HepG2 (cell line): ENCODE data around the gene RPL35. TPM values are rescaled to one million over a fixed set of nuclear protein-coding genes. Genes with fewer than 3 reads are reported as not detected.
A peak's percentile ranks its signal among the peaks of the same experiment; 100 is the strongest.

Experiments used
- ARID2 ChIP-seq: sonication (generic); formaldehyde crosslinking; IDR thresholded peaks from 2 replicates; pipeline ENCODE4 v1.8.1; 2022; ENCODE audit warnings: mild to moderate bottlenecking, missing genetic modification reagents, borderline replicate concordance
- BATF2 ChIP-seq: sonication (generic); formaldehyde crosslinking; IDR thresholded peaks from 2 replicates; pipeline ENCODE4 v1.8.0; 2022; ENCODE audit warnings: mild to moderate bottlenecking, missing genetic modification reagents, moderate library complexity
- FOXO1 ChIP-seq: sonication (generic); formaldehyde crosslinking; IDR thresholded peaks from 2 replicates; pipeline ENCODE4 v1.4.0; 2020; ENCODE audit warnings: missing genetic modification reagents
- GFI1 ChIP-seq: sonication (generic); formaldehyde crosslinking; IDR thresholded peaks from 2 replicates; pipeline ENCODE4 v1.5.0; 2020; ENCODE audit warnings: missing genetic modification reagents, mild to moderate bottlenecking, borderline replicate concordance
- HNRNPL ChIP-seq: fragments of 200-400 bp; formaldehyde crosslinking; IDR thresholded peaks from 2 replicates; pipeline ENCODE4 v1.6.1; 2017; ENCODE audit warnings: mild to moderate bottlenecking, low read depth, low read length
- KLF11 ChIP-seq: IDR thresholded peaks from 2 replicates; pipeline ENCODE4 v1.6.1; 2016; ENCODE audit warnings: missing compliant biosample characterization
- KLF16 ChIP-seq, 2 experiments: sonication (generic) in 1 of 2; formaldehyde crosslinking in 1 of 2; IDR thresholded peaks; 2 replicates each; pipeline versions ENCODE4 v1.6.1 to v1.8.0; 2016 to 2023; ENCODE audit warnings: missing genetic modification reagents in 2 of 2, missing compliant biosample characterization in 1 of 2
- MED8 ChIP-seq: sonication (generic); formaldehyde crosslinking; IDR thresholded peaks from 2 replicates; pipeline ENCODE4 v1.8.1; 2023; ENCODE audit warnings: mild to moderate bottlenecking, missing genetic modification reagents; ENCODE audit not compliant: insufficient replicate concordance
- NFAT5 ChIP-seq: sonication (generic); formaldehyde crosslinking; IDR thresholded peaks from 2 replicates; pipeline ENCODE4 v1.4.0; 2020; ENCODE audit warnings: missing genetic modification reagents
- NFATC3 ChIP-seq: sonication (generic); formaldehyde crosslinking; IDR thresholded peaks from 2 replicates; pipeline ENCODE4 v1.5.1; 2020; ENCODE audit warnings: mild to moderate bottlenecking, missing genetic modification reagents
- NFKBIZ ChIP-seq: IDR thresholded peaks from 2 replicates; pipeline ENCODE4 v1.6.1; 2018; ENCODE audit warnings: missing genetic modification reagents, missing compliant biosample characterization
- NR0B2 ChIP-seq: sonication (generic); formaldehyde crosslinking; IDR thresholded peaks from 2 replicates; pipeline ENCODE4 v1.4.0; 2020; ENCODE audit warnings: mild to moderate bottlenecking, missing genetic modification reagents
- PHF8 ChIP-seq: sonication (generic); formaldehyde crosslinking; IDR thresholded peaks from 2 replicates; pipeline ENCODE4 v1.5.0; 2020; ENCODE audit warnings: missing genetic modification reagents
- PREB ChIP-seq: sonication (generic); formaldehyde crosslinking; IDR thresholded peaks from 2 replicates; pipeline ENCODE4 v1.4.0; 2020; ENCODE audit warnings: missing genetic modification reagents
- RBM39 ChIP-seq: fragments of 200-400 bp; formaldehyde crosslinking; IDR thresholded peaks from one replicate; pipeline ENCODE4 v1.6.1; 2018; ENCODE audit warnings: antibody characterized with exemption, mild to moderate bottlenecking, low read depth, low read length; ENCODE audit not compliant: poor library complexity, severe bottlenecking
- RORA ChIP-seq: sonication (generic); formaldehyde crosslinking; IDR thresholded peaks from 2 replicates; pipeline ENCODE4 v1.5.0; 2020; ENCODE audit warnings: mild to moderate bottlenecking, missing genetic modification reagents, moderate library complexity
- SAFB2 ChIP-seq: sonication (generic); formaldehyde crosslinking; IDR thresholded peaks from 2 replicates; pipeline ENCODE4 v1.5.1; 2020; ENCODE audit warnings: missing genetic modification reagents, low read depth, mild to moderate bottlenecking, borderline replicate concordance
- ZBTB26 ChIP-seq: IDR thresholded peaks from 2 replicates; pipeline ENCODE4 v1.6.1; 2016; ENCODE audit warnings: missing compliant biosample characterization, missing genetic modification reagents, borderline replicate concordance
- polyA plus RNA-seq, 8 experiments: library from polyadenylated mRNA; depleted of rRNA in 3 of 8; stranded (reverse) in 7 of 8; unstranded in 1 of 8; fragments of >200 nt; fragmentation: Illumina TruSeq in 4 of 8; extraction: Trizol in 4 of 8; gene quantifications; 2 replicates each; pipeline versions ENCODE4 v1.2.1 to v1.2.3, GENCODE V29; 2011 to 2016; ENCODE audit warnings: low read depth in 4 of 8, missing spikeins in 1 of 8, mixed read lengths in 1 of 8; ENCODE audit not compliant: insufficient read depth in 1 of 8
- total RNA-seq, 5 experiments: library from RNA; depleted of rRNA; stranded (reverse); fragments of >200 nt; fragmentation: Illumina TruSeq; extraction: Trizol; gene quantifications; 2 replicates each; pipeline ENCODE4 v1.2.3, GENCODE V29; 2016; ENCODE audit warnings: low read depth in 1 of 5

The RPL35 gene
- total and polyA plus RNA-seq, 2 of the 13 experiments (the other 11 are each of a cell fraction or from before 2014, with no cell fraction given), result 2,153 to 2,935 TPM

- TF ChIP-seq BATF2 (no peak; the same call in 1 of the 2 replicates), ZBTB26 (peak; percentile 38; the same call in 1 of the 2 replicates), FOXO1 (CRISPR knock-in tag) (peak; percentile 5; the same call in 1 of the 2 replicates), NFAT5 (CRISPR knock-in tag) (peak; percentile 39; the same call in 1 of the 2 replicates), NFATC3 (CRISPR knock-in tag) (no peak), ARID2 (CRISPR knock-in tag) (peak; percentile 58), PREB (CRISPR knock-in tag) (no peak), NFKBIZ (CRISPR knock-in tag) (peak; percentile 51; the same call in 1 of the 2 replicates), SAFB2 (CRISPR knock-in tag) (0 out of 2 replicates have a peak, but pooled peaks have one; percentile 21), KLF16 (CRISPR knock-in tag; IDR thresholded peaks at IDR 0.05) (peak in 1 of 2 experiments; percentile 81; a peak in 2 of 4 replicates), HNRNPL (no peak), RBM39 (peak; percentile 97), NR0B2 (CRISPR knock-in tag) (no peak; the same call in 1 of the 2 replicates), KLF11 (CRISPR knock-in tag) (peak; percentile 48; the same call in 1 of the 2 replicates), GFI1 (no peak), PHF8 (CRISPR knock-in tag) (peak; percentile 93), MED8 (CRISPR knock-in tag) (no peak), RORA (CRISPR knock-in tag) (no peak)
Measured at GRCh38 chr9:124868511-124869465, 7.0 kb upstream of the RPL35 start (continued).
